T47D (cell line): Measurements from ENCODE around the gene PLCG2.
"Not testable (repeated sequence)": the region's sequence is repeated elsewhere in the genome, so short reads cannot be mapped to it uniquely, and the experiment has no call there.

ENCODE experiments used
- DNase-seq, 2 experiments: peaks; one replicate each; pipeline versions ENCODE4 v3.0.0 to v3.0.0-alpha.2; 2011 to 2012; ENCODE audit warnings: low read depth in 1 of 2, low spot score in 1 of 2
- JUND ChIP-seq: IDR thresholded peaks from 2 replicates; pipeline ENCODE4 v1.6.1; 2012; ENCODE audit warnings: low read depth
- in situ Hi-C: cut with HindIII; loops from 2 replicates; pipeline ENCODE4 v1.10.0; 2016; ENCODE audit warnings: low sequenced_read_pairs, low pct_unique_long_range_greater_than_20kb

PLCG2 gene

GRCh38 chr16:81744385-81744784, 34.7 kb upstream of the PLCG2 start:
- no peak for DNase-seq
- in situ Hi-C loops, result no loop called here

GRCh38 chr16:81744911-81745310, 34.2 kb upstream of the PLCG2 start:
- in situ Hi-C loops, result no loop called here

More at GRCh38 chr16:81744385-81744784, 34.7 kb upstream of the PLCG2 start:
- TF ChIP-seq JUND, result no peak

GRCh38 chr16:81745704-81746558, 33.2 kb upstream of the PLCG2 start:
- no peak for TF ChIP-seq JUND
- DNase-seq, result peak; percentile 66 to 81
- in situ Hi-C loops, result no loop called here

More at GRCh38 chr16:81744911-81745310, 34.2 kb upstream of the PLCG2 start:
- TF ChIP-seq JUND, result no peak
- DNase-seq, result no peak

- no peak for TF ChIP-seq JUND
- in situ Hi-C loops, result no loop called here
- DNase-seq, result no peak
These were observed 32.5 kb upstream of the PLCG2 start for GRCh38 chr16:81746566-81746965.

DNA sequence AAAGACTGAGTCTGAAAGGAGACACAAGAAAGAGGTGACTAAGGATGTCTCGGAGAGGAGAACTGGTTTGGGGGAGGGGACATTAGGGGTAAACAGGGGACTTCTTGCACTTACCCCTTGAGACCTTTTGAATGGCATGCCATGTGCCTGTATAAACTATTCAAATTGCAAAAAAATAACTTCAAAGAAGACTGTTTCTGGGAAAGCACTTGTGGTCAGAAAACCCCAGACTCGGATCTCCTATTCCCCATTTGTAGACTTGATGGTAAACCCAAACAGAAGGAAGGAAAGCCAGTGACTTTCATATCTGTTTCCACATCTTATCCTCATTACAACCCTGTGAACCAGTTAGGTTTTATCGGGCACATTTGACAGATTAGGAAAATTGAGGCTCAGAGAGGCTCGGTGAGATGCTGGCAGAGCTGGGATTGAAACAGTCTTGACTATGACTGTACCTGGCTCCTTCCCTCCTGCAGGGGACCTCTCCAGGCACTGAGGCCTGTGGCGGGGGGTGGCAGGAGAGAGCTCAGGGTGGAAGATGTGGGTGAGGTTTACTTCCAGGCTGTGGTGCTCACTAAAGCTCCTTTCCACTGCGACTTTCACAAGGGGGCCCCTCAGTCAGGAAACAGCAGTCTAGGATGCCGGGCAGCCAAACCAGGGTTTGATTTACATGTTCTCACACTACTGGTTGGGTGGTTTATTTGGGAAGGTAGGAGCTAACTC, 30.5 kb upstream of the PLCG2 start:
- in situ Hi-C loops, result no loop called here
- TF ChIP-seq JUND, result no peak
- DNase-seq, result no peak

GRCh38 chr16:81752225-81752875, 26.7 kb upstream of the PLCG2 start:
- no peak for TF ChIP-seq JUND
- DNase-seq, result no peak

DNA sequence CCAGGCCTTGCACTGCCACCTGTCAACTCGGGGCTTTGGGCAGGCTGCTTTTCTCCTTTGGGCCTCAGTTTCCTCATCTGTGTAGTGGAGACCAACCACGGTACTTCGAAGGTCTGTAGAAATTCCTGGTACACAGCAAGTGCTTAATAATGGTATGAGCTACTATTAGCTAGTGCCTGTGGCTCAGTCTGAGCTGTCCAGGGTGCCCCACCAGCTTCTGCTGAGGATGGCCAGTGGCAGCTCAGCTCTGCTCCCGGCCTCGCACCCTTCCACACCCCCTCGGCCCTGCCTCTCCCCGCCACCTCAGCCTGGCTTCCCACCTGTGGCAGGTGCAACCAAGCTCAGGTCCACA, 26.2 kb upstream of the PLCG2 start:
- DNase-seq, result no peak
- in situ Hi-C loops, result no loop called here
- TF ChIP-seq JUND, result no peak

More at GRCh38 chr16:81752225-81752875, 26.7 kb upstream of the PLCG2 start:
- in situ Hi-C loops, result no loop called here

GRCh38 chr16:81754858-81755257, 24.2 kb upstream of the PLCG2 start:
- in situ Hi-C loops, result no loop called here
- DNase-seq, result no peak
- TF ChIP-seq JUND, result no peak

GRCh38 chr16:81755915-81756614, 23.0 kb upstream of the PLCG2 start:
- in situ Hi-C loops, result no loop called here
- DNase-seq, result no peak
- no peak for TF ChIP-seq JUND

DNA sequence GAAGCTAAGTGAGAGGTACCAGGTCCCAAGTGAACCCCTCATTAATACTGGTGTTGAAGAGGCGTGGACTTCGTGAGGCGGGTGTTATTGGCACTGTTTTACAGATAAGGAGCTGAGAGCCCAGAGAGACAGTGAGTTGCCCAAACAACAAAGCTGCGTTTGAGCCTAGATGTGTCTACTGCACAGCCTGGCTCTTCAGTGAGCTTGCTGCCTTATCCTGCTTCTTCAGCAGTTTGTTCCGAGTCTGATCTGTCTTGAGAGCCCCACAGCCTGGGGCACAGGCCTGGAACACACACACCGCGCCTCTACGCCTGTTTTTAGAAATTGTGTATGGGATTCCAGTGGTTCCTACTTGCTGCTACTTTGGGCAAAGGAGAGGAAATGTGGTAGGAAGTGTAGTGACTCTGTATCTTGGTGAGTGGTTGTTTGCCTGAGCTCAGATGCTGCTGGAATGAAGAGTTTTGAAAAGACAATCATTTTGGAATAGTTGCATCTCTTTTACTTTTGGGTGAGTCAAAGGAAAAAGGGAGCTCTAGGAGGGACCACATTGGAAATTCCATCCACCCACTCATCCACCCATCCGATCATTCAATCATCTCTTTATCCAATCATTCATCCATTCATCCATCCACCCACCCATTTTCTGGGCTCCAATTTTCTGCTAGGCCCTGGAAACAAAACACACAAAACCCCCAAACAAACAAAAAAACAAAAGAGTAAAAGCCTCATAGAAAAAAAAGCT, 22.3 kb upstream of the PLCG2 start:
- TF ChIP-seq JUND, result no peak
- in situ Hi-C loops, result no loop called here
- no peak for DNase-seq

- DNase-seq, result peak in 1 of 2 experiments; percentile 45
- in situ Hi-C loops, result no loop called here
- no peak for TF ChIP-seq JUND
These were observed 20.7 kb upstream of the PLCG2 start for GRCh38 chr16:81758376-81758775.

DNA sequence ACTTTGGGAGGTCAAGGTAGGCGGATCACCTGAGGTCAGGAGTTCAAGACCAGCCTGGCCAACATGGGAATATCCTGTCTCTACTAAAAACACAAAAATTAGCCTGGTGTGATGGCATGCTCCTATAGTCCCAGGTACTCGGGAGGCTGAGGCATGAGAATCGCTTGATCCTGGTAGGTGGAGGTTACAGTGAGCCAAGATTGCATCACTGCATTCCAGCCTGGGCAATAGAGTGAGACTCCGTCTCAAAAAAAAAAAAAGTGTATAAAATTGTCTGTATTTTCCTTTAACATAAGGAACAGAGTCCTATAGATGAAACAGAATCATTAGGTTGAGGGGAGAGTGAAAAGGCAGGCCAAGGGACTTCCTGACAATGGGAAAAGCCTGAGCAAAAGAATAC, 16.8 kb upstream of the PLCG2 start:
- in situ Hi-C loops, DNase-seq: not testable (repeated sequence)
